Hematopoietic multipotent progenitor cell treated with erythropoietin and hydrocortisone succinate and interleukin-3 and kit ligand, for 8 days (in vitro differentiated cells): ENCODE measurements around the gene NCK2.
A peak's percentile ranks its signal among the peaks of the same experiment; 100 is the strongest.
"Not testable (repeated sequence)": the region's sequence is repeated elsewhere in the genome, so short reads cannot be mapped to it uniquely, and the experiment has no call there.

Source experiments
- DNase-seq: peaks from one replicate; pipeline ENCODE4 v3.0.0-alpha.2; 2015

Gene NCK2

DNA sequence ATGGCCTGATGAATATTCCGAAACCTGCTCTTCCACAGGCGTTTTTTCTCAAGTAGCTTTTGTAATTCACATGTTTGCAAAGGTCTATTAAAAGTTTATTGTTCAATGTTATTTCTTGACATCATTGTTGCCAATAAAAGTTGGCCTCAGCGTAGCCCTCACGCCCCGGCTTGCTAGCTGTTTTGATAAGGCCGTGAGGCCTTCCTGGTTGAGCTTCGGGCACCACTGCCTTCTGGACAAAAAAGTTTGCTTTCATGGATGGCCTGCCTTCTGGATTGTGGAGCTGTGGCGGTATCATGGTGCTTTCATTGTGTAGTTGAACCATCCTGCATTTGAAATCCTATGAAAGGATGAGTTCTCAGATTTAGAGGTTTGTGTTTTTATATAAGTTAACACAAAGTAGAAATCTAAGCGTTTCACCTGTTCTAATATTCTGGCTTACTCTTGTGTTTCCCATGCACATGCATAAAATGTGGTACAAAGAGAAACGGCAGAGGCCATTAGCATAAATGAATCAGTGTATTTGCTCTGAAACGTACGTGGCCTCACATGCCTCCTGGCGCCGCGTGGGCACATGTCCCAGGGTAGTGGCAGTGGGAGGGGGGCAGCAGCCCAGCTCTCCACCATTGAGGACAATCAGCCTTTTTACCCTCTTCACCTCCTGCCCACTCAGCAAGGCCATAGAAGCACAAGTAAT lies 134.5 kb downstream of the NCK2 start:
- DNase-seq = no peak

DNA sequence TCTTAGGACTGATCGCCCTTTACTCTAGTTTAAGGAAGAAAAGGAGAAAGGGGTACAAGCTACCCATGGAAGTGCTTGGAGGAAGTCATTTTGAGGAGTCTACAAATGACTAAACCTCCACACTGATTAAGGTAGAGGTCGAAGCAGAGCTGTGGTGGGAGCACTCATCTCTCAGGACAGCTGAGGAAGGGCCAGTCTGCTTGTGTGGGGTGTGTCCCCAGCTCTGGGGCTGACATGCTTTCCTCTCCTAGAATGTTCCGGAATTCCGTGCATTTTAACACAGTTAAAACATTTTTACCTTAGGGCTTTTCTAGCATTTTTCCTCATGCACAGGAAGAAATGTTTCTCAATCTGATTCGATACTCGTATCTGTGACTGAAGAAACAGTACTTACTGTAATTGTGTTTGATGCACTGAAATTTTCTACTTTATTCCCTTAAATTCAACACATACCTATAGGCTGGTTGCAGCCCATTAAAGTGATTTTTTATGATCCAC lies 135.1 kb downstream of the NCK2 start:
- DNase-seq = no peak

DNA sequence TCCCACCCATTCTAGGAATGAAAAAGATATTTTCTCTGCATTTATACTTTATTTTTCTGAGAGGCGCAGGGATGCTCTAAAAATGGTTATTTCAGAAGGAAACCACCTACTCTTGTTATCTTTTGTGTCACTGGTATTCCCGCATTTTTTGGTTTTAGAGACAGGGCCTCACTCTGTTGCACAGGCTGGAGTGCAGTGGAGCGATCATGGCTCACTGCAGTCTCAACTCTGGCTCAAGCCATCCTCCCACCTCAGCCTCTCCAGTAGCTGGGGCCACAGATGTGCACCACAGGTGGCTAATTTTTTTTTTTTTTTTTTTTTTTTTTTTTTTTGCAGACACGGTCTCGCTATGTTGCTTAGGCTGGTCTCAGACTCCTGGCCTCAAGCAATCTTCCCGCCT lies 135.9 kb downstream of the NCK2 start:
- no peak for DNase-seq

DNA sequence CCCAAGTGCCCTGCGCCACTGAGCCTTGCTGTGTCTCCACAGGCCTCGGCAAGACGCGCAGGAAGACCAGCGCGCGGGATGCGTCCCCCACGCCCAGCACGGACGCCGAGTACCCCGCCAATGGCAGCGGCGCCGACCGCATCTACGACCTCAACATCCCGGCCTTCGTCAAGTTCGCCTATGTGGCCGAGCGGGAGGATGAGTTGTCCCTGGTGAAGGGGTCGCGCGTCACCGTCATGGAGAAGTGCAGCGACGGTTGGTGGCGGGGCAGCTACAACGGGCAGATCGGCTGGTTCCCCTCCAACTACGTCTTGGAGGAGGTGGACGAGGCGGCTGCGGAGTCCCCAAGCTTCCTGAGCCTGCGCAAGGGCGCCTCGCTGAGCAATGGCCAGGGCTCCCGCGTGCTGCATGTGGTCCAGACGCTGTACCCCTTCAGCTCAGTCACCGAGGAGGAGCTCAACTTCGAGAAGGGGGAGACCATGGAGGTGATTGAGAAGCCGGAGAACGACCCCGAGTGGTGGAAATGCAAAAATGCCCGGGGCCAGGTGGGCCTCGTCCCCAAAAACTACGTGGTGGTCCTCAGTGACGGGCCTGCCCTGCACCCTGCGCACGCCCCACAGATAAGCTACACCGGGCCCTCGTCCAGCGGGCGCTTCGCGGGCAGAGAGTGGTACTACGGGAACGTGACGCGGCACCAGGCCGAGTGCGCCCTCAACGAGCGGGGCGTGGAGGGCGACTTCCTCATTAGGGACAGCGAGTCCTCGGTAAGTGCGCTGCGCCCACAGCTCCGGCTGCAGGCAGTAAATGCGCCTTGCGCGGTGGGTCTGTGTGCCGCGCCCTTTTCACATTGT lies 136.8 kb downstream of the NCK2 start:
- no peak for DNase-seq

DNA sequence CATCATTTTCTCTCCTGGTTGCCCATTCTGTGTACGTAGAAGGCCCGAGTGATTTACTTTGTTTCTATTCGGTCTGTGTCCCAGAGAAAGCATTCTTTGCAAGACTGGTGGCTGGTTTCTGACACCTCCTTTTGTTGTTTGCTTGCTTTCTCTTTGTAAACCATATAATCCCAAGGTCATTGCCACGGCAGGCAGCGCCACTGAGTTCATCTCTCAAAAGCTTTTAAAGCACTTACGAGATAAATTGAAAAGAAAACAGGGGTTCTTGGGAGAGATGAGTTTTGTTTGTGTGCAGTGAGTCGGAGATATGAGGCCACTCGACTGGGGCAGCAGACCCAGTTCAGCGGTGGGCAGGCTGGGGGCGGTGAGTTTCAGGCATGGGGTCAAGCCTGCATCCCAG lies 137.6 kb downstream of the NCK2 start:
- no peak for DNase-seq

DNA sequence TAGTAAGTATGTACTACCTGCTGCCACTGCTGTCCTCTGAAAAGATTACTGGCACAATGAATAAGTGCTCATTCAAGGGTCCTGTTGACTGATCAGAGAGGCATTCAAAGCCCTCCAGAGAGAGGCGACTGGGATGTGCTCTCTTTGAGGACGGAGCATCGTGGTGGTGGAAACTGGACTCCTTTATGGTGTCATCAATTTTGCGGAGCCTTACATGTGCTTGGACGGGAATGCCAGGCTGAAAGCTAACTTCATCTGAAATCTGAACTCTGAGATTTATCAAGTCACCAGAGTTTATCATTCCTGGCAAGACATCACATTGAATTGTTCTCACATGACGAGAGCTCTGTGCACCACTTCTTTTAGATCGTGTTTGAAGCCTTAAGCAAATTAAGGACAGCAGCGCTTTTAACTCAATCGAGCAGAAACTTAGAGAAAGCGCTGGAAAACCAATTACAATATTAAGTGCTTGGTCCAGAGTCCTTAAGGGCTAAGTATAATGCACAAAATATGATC lies 138.3 kb downstream of the NCK2 start:
- DNase-seq = no peak

DNA sequence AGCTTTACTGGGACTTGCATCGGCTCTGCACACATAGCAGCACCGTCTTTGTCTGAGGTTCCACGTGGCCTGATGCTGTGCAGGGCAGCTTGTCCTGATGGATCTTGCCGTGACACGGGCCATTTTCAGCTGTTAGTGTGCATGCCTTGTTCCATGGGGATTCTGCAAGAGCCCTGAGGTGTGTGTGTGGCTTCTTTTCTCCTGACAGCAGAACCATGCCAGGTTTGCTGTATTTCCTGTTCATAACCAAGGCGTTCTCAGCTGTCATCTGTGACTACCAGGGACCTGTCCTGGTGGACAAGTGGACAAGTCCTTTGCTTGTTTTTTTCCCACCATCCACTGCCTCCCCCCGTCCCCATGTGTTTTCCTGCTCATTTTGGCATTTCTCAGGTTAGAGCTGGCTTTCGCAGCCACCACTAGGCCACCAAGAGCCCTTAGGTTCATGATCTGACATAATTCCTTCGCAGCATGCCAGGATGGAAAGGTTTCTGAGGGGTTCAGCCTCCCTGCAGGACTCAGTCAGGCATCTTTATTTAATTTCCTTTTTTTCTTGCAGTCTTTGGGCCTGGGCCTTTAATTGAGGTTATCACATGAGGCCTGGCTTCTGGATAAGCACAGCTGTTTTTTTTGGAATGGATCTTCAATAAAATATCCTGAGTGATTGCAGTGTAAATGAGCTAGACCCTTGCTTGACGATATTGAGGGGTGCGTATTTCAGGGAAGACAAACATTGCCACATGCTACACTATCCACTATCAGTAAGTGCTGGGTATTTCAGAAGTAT lies 139.4 kb downstream of the NCK2 start:
- DNase-seq = no peak

DNA sequence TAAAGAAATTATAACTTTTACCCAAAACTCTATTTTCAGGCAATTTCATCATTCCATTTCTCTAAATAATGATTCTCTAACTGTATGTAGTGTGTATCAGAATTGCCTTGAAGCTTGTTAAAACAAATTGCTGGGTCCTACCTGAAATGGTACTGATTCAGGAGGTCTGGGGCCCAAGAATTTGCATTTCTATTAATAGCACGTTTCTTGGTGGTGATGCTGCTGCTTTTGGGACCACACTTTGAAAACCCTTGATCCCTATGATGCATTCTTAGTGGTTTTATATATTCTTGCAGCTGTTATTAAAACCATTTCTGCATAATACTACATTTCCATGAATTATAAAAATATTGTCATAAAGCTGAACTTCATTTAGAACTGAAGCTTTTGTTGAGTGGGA lies 140.7 kb downstream of the NCK2 start:
- no peak for DNase-seq

DNA sequence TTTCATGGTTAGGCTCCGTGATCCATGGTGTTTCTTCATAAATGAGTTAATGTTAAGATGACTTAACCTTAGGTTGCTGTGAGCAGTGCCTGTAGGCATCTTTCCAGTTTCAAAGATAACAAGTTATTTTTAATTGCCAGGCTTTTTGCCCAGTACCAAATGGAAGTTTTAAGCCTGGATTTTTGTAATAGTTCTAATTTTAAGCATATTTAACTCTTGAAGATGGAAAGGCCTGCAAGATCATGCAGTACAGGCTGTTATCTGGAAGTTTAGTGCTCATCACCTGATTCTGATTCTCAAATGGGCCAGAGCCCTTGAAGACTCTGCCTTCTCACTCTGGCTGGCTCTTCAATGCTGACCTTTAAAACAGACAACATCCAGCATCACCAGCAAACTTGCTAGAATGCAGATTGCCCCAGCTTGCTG lies 141.3 kb downstream of the NCK2 start:
- DNase-seq = no peak

DNA sequence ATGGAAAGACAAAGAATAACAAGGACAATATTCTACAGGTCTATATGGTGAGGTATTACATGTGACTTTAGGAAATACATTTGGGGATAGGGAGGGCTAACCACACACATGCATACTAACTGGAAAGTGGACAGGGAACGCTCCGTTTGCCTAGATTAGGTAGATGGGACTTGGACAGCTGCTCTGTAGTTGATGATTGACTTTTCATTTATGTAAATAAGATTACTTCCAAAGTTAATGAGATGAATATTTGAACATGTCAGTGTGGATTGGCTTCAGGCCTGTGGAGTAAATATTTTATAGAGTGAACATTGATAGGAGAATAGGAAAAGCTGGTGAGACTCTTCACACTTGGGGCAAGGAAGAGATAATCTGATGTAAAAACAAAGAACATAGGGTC lies 142.0 kb downstream of the NCK2 start:
- DNase-seq = no peak

DNA sequence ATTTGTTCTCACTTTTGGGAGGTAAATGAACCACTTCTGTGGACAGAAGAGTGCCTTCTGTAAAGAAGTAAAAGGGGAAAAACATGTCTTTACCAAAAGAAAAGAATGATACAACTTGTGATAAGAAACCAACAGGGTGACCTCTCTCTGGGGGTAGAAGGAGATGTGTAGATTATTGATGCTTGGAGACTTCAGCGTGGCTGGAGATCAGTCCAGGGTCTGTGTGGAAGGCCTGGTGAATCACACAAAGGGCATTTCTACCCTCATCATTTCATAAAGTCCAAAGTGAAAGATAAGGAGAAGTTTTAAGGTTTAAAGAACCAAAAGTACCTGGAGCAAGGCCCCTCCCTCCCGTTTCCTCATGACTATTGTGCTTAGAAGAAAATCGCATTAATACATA lies 142.5 kb downstream of the NCK2 start:
- no peak for DNase-seq

DNA sequence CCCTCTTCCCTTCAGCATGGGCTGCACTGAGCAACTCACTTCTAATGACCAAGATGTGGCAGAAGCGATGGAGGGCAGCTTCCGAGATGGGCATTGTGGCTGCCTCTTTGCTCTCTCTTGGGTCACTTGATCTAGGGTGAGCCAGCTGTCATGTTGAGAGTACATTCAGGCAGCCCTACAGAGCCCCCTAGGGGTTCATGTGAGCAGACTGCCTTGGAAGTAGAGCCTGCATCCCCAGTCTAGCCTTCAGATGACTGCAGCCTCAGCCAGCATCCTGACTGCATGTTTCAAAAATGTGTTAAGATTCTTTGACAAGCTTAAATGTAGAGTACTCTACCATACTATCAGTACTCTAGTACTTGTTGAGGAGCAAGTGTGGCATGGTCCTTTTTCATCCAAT lies 143.9 kb downstream of the NCK2 start:
- DNase-seq = peak; percentile 49

DNA sequence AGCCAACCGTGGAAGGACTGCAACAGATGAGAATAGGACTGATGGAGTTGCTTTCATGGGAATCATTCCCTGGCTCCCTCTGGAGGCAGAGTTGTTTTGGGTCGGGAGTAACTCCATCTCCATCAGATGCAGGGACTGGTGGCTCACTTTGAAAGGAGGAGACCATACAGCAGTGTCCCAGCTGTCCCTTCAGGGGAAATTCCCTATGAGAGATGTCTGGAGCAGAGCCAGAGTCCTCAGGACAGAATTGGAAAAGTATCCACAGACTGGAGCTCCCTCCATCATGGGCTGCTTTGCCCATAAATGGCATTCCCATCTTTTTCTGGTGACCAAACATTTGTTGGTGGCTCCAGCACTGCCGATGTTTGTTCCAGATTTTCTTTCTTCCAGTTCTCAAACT lies 144.3 kb downstream of the NCK2 start:
- no peak for DNase-seq

DNA sequence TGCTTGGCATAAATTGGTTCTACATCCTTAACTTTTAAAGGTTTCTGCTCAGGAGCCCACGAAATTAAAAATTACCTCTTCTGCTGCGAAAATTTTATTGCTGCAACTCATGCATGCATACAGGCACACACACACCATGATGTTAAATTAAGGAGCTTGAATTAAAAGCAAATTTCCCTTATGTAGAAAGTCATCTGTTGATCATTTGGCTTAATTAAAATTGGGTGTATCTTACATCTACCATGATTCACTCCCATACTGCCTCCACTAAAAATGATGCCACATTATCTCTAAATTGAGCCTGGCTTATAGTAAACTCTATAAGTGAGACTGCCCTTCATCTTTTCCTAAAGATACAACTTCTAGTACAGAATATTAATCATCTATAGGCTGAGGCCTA lies 145.4 kb downstream of the NCK2 start:
- DNase-seq = no peak

DNA sequence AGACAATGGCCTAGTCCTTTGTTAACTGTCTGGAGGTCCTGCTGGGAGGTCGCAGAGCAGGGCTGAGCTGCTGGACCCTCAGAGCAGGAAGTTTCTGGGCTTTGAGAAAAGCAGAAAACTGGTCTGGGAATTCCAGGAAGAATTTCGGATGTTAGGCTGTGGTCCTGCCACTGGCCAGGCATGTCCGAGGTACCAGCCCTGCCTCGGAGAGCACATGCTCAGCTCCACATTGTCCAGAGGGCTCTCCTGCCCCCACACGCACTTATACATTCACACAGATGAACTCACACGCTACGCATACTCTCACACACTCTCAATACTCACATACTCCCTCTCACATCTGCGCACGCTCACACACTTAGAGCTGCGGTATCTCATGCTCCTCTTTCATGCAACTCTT lies 146.1 kb downstream of the NCK2 start:
- no peak for DNase-seq

DNA sequence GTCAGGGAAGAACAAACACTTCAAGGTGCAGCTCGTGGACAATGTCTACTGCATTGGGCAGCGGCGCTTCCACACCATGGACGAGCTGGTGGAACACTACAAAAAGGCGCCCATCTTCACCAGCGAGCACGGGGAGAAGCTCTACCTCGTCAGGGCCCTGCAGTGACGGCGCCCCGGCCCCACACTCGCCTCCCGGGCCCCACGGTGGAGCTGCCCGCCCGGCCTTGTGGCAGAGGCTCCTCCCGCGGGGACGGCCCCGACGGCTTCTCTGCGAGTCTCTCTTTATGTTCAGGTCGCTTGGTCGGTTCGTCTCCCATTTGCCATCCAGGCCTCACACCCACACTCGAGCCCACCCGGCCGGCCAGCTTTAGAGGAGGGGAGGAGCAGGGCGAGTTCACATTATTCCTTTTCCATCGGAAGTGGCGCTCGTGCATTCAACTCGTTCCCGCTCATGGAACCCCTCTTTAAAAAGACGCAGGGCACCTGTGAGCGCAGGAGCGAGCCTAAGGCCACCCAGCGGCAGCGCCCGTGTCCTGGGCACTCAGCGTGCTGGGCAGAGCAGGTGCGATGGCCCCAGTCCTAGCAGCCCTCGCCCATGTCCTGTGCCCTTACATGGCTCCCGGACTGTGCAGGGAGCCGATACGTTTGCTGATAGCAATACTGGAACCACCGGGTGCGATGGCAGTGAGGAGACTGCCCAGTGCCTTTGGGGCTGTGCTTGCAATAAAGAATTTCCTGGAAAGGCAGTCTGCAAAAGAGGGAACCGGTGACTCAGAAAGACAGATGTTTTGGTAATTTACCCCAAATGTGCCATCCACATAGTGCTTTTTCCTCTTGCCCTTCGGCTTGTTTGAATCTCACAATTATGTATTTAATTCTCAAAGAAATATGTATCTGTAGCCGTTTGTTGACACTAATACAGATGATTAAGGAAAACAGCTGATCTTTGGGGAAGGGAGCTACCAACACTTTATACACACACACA lies 148.6 kb downstream of the NCK2 start:
- no peak for DNase-seq

DNA sequence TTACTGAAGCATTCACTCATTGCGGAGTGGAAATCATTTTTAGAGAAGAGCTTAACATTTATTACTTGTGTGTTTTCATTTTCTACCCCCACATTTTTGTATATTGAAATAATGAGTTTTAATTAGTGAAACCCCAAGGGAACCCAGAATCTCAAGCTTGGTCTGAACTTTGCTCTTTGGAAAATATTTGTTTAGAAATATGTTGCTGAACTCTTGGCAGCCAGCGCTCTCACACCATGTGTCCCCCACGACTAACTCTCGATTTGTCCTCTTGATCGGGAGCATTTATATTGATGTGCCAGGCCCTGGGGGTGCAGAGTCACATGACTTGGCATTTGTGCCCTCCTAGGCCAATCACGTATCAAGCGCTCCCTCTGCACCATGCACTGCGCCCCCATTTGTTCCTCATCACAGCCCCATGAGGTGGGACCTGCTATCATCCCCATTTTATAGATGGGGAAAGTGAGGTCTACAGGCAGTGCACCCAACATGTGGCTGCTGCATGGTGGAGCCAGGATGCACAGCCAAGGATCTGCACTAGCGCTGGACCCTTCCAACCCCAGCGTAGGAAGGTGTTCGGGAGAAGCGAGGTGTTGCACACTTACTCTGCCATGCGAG lies 149.7 kb downstream of the NCK2 start:
- DNase-seq = no peak

DNA sequence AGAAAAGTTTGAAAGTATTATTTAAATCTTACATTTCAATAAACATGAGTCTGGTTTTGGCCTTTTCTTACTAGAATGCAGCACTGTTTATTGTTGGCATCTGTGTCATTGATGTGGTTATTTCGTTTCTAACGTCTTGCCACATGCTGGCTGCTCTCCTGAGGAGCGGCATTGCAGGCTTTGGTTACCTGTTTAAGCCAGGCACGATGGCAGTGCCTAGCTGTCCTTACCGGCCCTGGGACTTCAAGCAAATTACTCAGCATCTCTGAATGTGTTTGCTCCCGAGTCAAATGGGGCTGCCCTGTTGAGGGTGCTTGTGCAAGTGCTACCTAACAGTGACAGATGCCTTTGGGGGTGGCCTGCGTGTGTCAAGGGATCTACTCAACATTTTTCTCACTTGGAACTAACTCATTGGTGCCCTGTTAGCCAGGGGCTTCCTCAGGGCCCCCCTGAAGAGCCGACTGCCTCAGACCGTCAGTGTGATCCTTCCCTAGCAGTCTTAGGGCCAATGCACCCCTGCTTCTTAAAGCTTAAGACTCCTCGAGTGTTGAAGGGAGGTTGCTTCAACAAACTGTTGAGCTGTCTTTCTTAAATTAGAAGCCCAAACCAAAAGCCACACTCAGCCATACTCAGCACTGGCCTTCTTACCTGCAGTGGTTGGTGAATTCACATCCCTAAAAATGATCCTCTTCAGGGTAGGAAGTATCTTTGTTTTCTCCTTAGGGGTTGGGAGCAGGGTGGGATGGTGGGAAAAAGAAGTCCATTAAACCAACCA lies 151.5 kb downstream of the NCK2 start:
- no peak for DNase-seq

DNA sequence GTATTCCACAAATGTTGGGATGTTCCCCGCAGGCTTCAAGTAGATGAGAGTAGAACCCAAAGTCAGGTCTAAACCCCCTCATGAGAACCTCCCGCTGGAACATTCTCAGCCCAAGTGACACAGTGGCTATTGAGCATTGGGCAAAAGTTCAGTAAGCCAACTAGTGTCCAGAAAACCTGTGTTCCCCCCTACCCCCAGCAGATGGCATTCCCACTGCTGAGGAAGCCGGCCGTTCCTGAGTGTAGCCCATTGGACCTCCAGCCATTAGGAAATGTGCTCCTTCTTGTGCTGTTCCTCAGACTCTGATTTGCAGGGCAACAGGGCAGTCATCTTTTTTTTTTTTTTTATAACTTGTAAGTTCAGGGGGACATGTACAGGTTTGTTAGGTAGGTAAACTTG lies 152.1 kb downstream of the NCK2 start:
- DNase-seq = no peak

DNA sequence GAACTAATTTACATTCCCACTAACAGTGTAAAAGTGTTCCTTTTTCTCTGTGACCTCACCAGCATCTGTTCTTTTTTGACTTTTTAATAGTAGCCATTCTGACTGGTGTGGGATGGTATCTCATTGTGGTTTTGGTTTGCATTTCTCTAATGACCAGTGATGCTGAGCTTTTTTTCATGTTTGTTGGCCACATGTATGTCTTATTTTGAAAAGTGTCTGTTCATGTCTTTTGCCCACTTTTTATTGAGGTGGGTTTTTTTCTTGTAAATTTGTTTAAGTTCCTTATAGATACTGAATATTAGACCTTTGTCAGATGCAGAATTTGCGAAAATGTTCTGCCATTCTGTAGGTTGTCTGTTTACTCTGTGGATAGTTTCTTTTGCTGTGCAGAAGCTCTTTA lies 153.0 kb downstream of the NCK2 start:
- DNase-seq = not testable (repeated sequence)
